GM21619 (cell line): Measurements from ENCODE around the gene PET100.
"Not testable (repeated sequence)": the region's sequence is repeated elsewhere in the genome, so short reads cannot be mapped to it uniquely, and the experiment has no call there.

Source experiments
- ATAC-seq: cut with Tn5 transposase; IDR thresholded peaks from one replicate; pipeline ENCODE4 v1.9.1; 2021; ENCODE audit not compliant: unreplicated experiment

The PET100 gene

DNA sequence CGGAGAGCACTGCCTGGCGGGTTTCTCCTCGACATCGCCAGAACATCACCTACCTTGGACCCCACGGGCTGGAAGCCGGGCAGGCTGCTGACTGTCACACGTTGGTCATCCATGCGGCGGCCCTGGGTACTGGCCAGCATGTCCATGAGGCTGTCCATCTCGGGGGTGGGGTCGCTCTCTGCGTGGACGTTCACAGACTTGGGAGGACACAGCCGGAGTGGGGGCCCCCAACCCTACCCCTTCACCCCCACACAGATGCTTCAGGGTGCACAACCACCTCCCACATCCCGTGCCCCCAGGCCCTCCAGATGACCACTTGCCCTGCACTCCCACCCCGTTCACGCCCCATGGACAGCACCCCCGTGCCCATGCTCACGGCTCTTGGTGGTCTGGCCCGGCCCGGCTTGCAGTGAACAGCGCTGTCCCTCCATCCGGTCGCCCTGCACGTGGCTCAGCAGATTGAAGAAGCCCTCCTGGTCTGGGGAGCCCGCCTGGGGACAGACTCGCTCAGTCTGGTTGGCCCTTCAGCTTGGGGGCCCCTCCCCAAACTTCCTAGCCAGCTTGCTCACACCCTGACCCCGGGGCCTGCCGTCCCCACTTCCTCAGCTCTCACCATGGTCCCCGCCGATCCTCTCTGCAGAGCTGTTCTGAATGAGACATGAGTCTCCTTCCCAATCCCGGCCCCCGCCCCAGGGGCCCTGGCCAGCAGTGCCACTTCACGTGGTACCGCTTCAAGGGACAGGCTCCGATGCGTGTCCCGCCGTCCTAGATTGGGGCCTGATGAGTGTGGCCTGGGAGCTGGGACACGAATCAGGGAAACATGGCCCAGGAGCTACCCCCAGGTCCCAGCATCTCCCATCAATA, 3.0 kb downstream of the PET100 start:
- no peak for ATAC-seq

DNA sequence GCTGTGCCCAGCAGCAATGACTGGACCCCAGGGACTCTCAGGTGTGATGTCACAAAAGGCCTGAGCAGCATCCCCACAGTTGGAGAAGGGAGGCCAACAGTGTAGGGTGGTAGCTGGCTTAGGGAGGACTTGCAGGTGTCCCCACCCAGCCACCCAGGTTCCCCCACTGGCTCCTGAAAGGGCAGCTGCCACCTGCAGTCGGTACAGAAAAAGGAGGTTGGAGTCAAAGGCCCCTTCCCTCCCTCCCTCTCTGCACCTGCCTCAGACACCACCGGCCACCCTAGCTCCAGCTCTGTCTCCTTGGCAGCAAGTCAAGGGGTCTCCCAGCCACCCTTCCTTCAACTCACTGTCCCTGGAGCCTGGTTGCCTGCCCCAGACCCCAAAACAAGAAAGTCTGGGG, 4.1 kb downstream of the PET100 start, which contains the start of gene PCP2:
Gene PCP2, minus strand, starts transcription at position 22 of the 400 bp plus-strand sequence. CDS start 262 bp downstream, outside the sequence.
- ATAC-seq, result no peak

DNA sequence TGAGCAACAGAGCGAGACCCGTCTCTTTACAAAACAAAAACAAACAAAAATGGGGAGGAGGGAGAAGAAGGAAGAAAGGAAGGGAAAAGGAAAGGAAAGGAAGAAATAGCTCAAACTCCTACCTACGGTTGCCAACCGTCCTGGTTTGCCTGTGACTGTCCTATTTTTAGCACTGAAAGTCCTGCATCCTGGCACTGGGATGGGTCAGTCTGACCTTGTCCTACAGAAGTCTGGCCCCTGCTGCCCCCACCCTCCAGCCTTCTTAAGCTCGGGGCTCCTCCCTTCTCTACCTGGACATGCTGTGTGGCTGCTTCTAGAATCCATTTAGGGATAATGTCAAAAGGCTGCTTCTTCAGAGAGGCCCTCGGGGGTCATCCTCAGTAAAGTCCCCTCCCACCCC, 6.1 kb downstream of the PET100 start:
- ATAC-seq, result no peak

DNA sequence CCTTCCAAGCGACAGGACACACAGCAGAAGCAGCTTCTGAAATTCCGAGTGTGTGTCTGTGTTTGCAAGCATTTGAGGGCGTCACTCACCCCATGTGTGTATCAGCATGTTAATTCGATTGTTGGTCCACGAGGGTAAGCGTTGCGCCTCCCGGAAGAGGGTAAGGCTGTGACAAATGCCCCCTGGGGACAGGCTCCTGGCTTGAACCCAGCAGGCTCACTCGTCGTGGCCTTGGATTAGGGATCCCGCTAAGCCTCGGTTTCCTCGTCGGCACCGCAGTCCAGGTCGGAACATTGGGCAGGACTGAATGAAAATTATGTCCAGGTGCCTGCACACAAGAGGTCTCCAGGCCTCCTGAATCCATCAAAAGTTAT, 6.7 kb downstream of the PET100 start:
- ATAC-seq, result no peak

DNA sequence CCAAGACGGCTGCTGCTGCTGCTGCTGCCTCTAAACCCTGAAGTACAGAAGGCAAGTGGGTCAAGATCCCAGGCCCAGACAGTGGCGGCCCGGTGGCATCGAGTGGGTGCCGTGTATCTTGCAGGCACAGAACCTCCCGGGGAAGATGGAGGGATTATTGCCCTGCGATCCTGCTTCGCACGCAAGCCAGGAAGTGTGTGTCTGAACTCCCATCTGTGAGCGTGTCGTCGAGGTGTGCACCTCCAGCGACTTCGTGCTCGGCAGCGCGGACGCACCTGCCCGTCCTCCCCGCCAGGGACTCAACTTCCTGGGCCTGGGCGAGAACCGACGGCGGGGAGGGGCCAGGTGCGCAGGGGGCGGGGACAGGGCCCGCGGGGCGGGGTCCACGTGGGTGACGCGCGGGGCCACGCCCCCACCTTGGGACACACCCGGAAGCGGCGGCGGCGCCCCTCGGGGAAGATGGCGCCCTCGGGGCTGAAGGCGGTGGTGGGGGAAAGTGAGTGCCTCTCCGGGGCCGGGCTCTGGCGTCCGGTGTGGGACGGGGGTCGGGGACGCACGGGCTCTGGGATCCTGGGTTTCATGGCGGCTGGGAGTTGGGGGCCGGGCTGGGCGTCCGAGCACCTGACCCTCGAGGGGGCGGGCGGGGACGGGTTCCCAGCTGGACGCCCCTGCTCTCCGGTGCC, 7.2 kb downstream of the PET100 start, which contains the start of gene STXBP2:
Gene STXBP2, plus strand, starts transcription at position 420 of the 683 bp plus-strand sequence. Its CDS starts 40 bp downstream, at position 460.
- no peak for ATAC-seq

DNA sequence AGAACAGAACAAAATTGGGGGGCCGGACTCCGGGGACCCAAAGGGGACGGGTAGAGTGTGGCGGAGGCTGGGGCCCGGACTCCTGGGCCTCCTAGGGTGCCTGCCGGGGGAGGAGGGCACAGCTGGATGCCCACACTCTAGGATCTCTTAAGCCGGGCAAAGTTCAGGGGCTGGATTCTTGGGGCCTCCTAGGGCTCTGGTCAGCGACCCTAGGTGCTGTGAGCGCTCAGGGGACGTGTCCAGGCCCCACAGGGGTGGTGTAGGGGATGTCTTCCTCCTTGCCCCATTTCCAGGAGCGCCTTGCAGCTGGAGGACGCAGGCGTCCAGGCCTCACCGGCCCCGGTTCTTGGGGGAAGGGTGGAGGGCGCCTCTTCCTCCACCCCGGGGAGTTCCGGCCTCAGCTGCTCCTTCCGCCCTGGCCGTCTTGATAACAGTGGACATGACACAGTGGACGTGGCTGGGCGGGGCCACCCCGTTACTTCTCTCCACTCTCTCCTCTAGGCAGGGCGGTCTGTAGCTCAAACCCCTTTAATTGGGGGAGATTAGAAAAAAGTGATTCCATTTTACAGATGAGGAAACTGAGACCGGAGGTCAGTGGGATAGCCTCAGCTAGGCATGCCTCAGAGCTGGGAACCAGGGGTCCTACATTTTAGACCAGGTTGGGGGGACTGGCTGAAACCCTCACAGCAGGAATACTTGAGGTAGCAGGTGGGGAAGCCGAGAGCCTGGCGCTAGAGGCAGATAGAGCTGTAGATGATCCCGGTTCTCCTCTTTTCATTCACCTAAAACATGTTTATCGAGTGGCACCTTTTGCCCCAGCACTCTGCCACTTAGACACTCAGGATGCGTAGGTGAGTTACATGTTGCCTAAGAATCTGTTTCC, 8.0 kb downstream of the PET100 start:
- no peak for ATAC-seq

DNA sequence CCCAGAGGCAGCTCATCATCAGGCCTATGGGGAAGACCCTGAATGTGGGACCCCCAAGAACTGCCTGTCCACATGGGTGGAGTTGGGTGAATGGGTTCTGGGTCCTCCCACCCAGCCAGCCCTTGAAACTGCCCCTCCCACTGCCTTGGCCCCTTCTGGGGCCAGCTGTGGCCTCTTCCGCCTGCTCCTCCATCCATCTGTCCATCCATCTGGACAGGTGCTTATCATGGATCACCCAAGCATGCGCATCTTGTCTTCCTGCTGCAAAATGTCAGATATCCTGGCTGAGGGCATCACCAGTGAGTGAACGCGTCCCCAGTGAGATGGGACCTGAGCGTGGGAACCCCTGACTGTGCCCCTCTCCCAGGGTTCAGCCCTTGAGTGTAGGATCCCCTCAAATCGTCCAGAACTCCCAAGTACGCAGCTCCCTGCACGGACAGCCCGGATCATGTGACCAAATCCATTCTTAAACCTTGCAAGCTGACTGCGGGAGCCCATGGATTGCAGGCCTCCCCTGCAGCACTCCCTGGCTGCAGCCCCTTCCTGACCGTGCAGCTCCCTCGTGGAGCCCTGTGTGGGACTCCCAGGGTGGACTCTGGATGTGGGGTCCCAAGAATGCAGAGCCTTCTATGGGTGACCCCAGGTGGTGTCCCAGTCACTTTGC, 9.3 kb downstream of the PET100 start:
- ATAC-seq, result no peak

DNA sequence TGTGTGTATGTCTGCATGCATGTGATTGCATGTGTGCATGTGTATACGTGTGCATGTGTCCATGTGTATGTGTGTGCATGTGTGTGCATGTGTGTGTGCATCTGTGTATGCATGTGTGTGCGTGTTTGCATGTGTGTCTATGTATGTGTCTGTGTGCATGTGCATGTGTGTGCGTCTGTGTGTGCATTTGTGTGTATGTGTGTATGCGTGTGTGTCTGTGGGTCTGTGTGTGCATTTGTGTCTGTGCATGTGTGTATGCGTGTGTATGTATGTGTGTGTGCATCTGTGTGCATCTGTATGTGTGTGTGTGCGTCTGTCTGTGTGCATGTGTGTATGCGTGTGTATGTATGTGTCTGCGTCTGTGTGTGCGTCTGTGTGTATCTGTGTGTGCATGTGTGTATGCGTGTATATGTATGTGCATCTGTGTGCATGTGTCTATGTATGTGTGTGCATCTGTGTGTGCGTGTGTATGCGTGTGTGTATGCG, 10.3 kb downstream of the PET100 start:
- no peak for ATAC-seq

DNA sequence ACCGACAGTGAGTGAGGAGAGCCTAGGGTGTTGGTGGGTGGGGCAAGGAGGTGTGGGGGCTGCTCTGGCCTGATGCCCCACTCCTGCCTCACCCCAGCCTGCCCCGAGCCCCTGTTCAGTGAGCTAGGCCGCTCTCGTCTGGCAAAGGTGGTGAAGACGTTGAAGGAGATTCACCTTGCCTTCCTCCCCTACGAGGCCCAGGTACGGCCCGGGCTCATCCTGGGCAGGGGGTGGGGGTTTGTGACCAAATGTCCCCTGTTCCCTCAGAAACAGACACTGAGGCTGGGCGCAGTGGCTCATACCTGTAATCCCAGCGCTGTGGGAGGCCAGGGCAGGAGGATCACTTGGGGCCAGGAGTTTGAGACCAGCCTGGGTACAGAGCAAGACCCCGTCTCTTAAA, 11.2 kb downstream of the PET100 start:
- ATAC-seq, result no peak

DNA sequence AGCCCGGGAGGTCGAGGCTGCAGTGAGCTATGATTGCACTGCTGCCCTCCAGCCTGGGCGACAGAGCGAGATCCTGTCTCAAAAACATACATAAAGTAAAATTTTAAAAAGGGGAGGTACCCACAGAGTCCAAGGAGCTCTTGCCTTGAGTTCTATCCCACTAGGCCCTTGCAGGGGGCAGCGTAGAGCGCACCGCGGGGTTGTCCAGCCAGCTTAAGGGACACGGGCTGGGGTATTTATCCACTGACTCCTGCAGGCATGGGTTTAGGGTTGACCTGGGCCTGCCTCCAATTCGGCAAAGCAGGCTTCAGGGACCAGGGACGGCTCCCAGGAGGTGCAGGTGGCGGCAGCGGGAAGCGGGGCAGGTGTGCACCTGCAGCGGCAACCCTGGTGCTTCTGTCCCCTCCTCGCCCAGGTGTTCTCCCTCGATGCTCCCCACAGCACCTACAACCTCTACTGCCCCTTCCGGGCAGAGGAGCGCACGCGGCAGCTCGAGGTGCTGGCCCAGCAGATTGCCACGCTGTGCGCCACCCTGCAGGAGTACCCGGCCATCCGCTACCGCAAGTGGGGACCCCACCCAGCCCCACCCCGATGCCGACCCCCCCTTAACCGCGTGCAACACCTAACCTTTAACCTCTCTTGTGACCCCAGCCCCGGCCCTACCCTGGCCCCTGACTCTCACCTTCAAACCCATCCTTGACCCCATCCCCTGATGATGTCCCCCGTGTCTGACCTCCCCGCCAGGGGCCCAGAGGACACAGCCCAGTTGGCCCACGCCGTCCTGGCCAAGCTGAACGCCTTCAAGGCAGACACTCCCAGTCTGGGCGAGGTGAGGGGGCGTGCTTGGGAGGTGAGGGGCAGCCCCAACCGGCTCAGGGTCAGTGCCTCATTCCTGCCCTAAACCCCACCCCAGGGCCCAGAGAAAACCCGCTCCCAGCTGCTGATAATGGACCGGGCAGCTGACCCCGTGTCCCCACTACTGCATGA, 12.0 kb downstream of the PET100 start:
- no peak for ATAC-seq

DNA sequence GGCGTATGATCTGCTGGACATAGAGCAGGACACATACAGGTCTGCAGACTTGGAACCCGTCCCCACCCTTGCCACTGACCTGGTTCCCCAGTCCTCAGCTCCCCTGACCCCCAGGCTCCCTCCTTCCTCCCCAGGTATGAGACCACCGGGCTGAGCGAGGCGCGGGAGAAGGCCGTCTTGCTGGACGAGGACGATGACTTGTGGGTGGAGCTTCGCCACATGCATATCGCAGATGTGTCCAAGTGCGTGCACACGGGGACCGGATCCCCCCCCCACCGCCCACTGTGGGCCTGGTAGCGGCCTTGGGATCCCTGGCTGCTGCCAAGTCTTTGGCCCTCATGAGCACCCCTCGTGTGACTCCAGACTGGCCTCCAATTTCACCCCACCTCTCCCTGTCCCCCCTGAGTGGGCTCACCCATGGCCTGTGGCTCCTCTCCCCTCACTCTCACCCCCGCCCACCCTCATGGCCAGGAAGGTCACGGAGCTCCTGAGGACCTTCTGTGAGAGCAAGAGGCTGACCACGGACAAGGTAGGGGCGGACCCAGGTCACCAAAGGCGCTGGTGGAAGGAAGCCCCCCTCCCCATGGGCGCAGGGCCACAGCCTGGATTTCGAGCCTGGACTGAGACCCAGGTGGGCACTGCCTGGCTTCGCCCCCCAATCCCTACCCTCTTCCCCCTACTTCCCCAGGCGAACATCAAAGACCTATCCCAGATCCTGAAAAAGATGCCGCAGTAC, 12.9 kb downstream of the PET100 start:
- ATAC-seq, result no peak

DNA sequence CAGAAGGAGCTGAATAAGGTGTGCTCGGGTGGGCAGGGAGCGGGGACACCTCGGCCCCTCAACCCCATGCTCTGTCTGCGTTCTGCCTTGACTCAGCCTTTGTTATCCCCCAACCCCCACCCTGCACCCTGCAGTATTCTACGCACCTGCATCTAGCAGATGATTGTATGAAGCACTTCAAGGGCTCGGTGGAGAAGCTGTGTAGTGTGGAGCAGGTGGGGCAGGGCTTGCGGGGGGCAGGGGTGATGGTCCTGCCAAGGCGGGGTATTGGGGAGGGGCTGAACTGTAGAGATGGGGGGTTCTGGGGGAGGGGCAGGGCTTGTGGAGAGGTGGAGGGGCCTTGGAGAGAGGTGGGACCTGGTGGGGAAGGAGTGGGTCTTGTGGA, 13.4 kb downstream of the PET100 start:
- no peak for ATAC-seq

DNA sequence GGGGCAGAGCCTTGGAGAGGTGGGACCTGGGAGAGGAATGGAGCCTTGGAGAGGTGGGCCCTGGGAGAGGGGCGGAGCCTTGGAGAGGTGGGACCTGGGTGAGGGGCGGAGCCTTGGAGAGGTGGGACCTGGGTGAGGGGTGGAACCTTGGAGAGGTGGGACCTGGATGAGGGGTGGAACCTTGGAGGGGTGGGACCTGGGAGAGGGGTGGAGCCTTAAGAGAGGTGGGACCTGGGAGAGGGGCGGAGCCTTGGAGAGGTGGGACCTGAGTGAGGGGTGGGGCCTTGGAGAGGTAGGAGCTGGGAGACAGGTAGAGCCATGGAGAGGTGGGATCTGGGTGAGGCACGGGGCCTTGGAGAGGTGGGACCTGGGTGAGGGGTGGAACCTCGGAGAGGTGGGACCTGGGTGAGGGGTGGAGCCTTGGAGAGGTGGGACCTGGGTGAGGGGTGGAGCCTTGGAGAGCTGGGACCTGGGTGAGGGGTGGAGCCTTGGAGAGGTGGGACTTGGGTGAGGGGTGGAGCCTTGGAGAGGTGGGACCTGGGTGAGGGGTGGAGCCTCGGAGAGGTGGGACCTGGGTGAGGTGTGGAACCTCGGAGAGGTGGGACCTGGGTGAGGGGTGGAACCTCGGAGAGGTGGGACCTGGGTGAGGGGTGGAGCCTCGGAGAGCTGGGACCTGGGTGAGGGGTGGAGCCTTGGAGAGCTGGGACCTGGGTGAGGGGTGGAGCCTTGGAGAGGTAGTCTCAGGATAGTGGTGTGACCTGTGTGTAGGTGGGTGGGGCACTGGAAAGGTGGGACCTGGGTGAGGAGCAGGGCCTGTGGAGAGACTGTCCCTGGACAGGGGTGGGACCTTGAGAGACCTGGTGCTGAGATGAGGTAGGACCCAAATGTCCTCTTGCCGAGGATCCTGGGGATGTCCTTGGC, 14.3 kb downstream of the PET100 start:
- ATAC-seq, result not testable (repeated sequence)

DNA sequence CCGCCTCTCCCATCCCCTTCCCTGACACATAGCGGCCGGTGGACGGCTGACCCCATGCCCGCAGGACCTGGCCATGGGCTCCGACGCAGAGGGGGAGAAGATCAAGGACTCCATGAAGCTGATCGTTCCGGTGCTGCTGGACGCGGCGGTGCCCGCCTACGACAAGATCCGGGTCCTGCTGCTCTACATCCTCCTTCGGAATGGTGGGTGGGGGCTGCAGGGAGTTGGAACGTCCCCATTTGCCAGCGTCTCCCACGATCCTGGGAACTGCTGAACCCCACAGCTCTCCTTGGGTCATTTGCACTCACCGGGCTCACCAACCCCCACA, 14.9 kb downstream of the PET100 start:
- no peak for ATAC-seq

DNA sequence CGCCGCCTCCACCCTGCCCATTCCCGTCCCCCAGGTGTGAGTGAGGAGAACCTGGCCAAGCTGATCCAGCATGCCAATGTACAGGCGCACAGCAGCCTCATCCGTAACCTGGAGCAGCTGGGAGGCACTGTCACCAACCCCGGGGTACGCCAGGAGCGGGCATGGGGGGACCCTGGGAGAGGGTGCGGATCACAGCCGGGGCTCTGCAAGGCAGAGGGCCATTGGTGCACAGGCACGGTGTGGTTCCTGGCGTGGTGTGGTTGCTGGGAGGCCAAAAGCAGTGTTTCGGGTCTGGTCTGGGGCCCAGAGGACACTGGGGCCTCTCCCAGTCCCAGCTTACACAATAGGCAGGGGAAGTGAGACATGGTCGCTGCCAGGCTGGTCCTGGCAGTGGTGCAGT, 15.6 kb downstream of the PET100 start:
- no peak for ATAC-seq

DNA sequence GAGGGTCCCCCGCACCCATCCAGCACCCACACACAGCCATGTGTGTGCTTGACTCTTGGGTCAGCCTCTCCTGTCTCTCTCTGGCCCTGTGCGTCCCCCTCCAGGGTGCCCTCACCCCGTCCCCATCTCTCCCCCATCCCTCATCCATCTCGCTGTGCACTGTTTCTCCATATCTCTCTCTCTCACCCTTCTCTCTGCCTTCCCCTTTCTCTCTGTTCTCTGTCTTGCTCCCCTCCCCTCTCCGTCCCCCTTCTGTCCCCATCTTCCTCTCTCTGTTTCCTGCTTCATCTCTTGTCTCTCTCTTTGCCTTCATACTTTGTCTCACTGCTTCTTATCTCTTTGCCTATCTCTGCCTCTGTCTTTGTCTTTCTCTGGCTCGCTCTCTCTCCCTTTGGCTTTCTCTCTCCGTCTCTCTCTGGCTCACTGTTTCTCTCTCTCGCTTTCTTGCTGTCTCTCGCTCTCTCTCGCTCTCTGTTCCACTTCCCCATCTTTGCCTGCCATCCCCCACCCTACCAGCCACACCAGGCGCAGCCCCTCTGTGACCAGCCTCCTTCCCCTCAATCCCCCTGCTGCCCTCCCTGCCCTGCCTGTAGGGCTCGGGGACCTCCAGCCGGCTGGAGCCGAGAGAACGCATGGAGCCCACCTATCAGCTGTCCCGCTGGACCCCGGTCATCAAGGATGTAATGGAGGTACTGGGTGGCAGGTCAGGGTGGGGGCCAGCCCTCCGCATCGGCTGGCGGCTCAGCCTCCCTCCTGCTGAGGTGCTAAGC, 16.2 kb downstream of the PET100 start:
- ATAC-seq, result no peak

DNA sequence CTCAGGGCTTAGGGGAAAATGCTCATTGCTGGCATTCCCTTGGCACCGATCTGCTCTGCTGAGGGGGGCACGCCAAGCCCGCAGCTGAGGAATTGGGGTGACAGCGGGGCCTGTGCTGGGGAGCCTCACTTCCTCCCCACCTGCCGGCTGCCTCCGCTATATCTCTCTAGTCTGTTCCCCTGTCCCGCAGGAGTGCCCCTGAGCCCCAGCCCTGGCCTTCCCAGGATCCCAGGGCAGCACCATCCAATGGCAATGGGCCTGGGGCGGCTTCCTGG, 16.8 kb downstream of the PET100 start:
- ATAC-seq, result no peak
